Measurements from ENCODE around the gene PTBP1.

Gene PTBP1

GRCh38 chr19:807627-808422 is 10.6 kb downstream of the PTBP1 start:
- DNase-seq (ENCODE audit: extremely low spot score) = no peak
- CTCF ChIA-PET = no interaction called here
- POLR2A ChIA-PET = interaction anchor here (1.0 kb wide), 1 partner anchor 99 kb away, joined by 3 read pairs; no protein-coding TSS in a partner anchor
- TF ChIP-seq, protein P1, sequence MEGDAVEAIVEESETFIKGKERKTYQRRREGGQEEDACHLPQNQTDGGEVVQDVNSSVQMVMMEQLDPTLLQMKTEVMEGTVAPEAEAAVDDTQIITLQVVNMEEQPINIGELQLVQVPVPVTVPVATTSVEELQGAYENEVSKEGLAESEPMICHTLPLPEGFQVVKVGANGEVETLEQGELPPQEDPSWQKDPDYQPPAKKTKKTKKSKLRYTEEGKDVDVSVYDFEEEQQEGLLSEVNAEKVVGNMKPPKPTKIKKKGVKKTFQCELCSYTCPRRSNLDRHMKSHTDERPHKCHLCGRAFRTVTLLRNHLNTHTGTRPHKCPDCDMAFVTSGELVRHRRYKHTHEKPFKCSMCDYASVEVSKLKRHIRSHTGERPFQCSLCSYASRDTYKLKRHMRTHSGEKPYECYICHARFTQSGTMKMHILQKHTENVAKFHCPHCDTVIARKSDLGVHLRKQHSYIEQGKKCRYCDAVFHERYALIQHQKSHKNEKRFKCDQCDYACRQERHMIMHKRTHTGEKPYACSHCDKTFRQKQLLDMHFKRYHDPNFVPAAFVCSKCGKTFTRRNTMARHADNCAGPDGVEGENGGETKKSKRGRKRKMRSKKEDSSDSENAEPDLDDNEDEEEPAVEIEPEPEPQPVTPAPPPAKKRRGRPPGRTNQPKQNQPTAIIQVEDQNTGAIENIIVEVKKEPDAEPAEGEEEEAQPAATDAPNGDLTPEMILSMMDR (IDR thresholded peaks at IDR 0.05; ENCODE audit: control extremely low read depth, extremely low read depth, low read depth, missing control alignments) = no peak

- TF ChIP-seq, protein P1 (IDR thresholded peaks at IDR 0.05; ENCODE audit: control extremely low read depth, extremely low read depth, low read depth, missing control alignments) = no peak
- DNase-seq (ENCODE audit: extremely low spot score) = no peak
- ChIA-PET POLR2A (interaction anchor here (0.6 to 1.0 kb wide), 2 partner anchors 39 to 99 kb away, joined by 3 to 7 read pairs; no protein-coding TSS in a partner anchor), CTCF (no interaction called here)
These were observed 11.1 kb downstream of the PTBP1 start for GRCh38 chr19:808423-808775.

- POLR2A ChIA-PET = interaction anchor here (0.6 to 3.0 kb wide), 3 partner anchors 10 to 1023 kb away, joined by 3 to 14 read pairs (median 3); no protein-coding TSS in a partner anchor
- CTCF ChIA-PET = interaction anchor here (1.3 kb wide), 1 partner anchor 8 kb away, joined by 5 read pairs; no protein-coding TSS in a partner anchor
- DNase-seq (ENCODE audit: extremely low spot score) = no peak
- TF ChIP-seq, protein P1 (IDR thresholded peaks at IDR 0.05; ENCODE audit: control extremely low read depth, extremely low read depth, low read depth, missing control alignments) = no peak
These were observed 13.0 kb downstream of the PTBP1 start for GRCh38 chr19:810077-810855.

GRCh38 chr19:810883-811489 is 13.7 kb downstream of the PTBP1 start:
- CTCF ChIA-PET = no interaction called here
- POLR2A ChIA-PET = interaction anchor here (3.0 kb wide), 1 partner anchor 11 kb away, joined by 14 read pairs; no protein-coding TSS in a partner anchor
- TF ChIP-seq, protein P1 (IDR thresholded peaks at IDR 0.05; ENCODE audit: control extremely low read depth, extremely low read depth, low read depth, missing control alignments) = no peak
- no peak for DNase-seq (ENCODE audit: extremely low spot score)

- TF ChIP-seq, protein P1 (IDR thresholded peaks at IDR 0.05; ENCODE audit: control extremely low read depth, extremely low read depth, low read depth, missing control alignments) = no peak
- ChIA-PET CTCF (no interaction called here), POLR2A (interaction anchor here (3.0 kb wide), 1 partner anchor 11 kb away, joined by 14 read pairs; no protein-coding TSS in a partner anchor)
- no peak for DNase-seq (ENCODE audit: extremely low spot score)
These were observed 14.3 kb downstream of the PTBP1 start for GRCh38 chr19:811506-812048.
